Activated CD8-positive, alpha-beta memory T cell treated with anti-CD3 and anti-CD28 coated beads, Interleukin-2, amount 10 ng/mL, durations not matched to agents 7 days and 5 days (primary cell): Measurements from ENCODE around the gene CCDC24. TPM values are rescaled to one million over a fixed set of nuclear protein-coding genes. Genes with fewer than 3 reads are reported as not detected.
A peak's percentile ranks its signal among the peaks of the same experiment; 100 is the strongest.

Experiments
- ATAC-seq: fragments of 150-1000 bp; cut with Tn5 transposase; one replicate; pipeline ENCODE4 v1.10.0; 2021; ENCODE audit warnings: moderate library complexity
- CTCF ChIA-PET: fragments of 350-600 bp; sonication (Branson Sonifier 250); formaldehyde crosslinking; loops from one replicate; lab custom pipeline; 2021; ENCODE audit warnings: antibody characterized with exemption; lab: Charles Lee
- DNase-seq: peaks from one replicate; pipeline ENCODE4 v3.0.0-alpha.2; 2020
- H3K27ac Mint-ChIP-seq: one replicate; pipeline ENCODE4 v1.8.0; 2021; ENCODE audit warnings: mild to moderate bottlenecking, mixed read lengths
- H3K27me3 Mint-ChIP-seq: one replicate; pipeline ENCODE4 v1.8.0; 2021; ENCODE audit warnings: mixed read lengths
- H3K36me3 Mint-ChIP-seq: one replicate; pipeline ENCODE4 v1.8.0; 2021; ENCODE audit warnings: mild to moderate bottlenecking, mixed read lengths
- H3K4me1 Mint-ChIP-seq: one replicate; pipeline ENCODE4 v1.8.0; 2021; ENCODE audit warnings: mixed read lengths
- H3K4me3 Mint-ChIP-seq: one replicate; pipeline ENCODE4 v1.8.0; 2021; ENCODE audit warnings: mild to moderate bottlenecking, moderate library complexity, mixed read lengths
- H3K9me3 Mint-ChIP-seq: one replicate; pipeline ENCODE4 v1.8.0; 2022; ENCODE audit warnings: low read depth, mixed read lengths
- total RNA-seq, 2 experiments: library from RNA; stranded (reverse); gene quantifications; one replicate each; pipeline ENCODE4 v1.2.3, GENCODE V29; 2021

Gene CCDC24
- total RNA-seq, 2 experiments from 2014 or later = 1.3 to 1.5 TPM

- peaks cover 4% of the 10 kb centered on the region for H3K4me1 Mint-ChIP-seq
- H3K27ac Mint-ChIP-seq = no peak overlapping the region
- CTCF ChIA-PET = interaction anchor here (0.7 to 1.6 kb wide), 5 partner anchors 11 to 32 kb away, joined by 4 to 5 read pairs (median 4); no protein-coding TSS in a partner anchor
- ATAC-seq (no peak), DNase-seq (no peak)
- no peak overlapping the region for H3K4me3 Mint-ChIP-seq
- no peaks in the 10 kb centered on the region for H3K27me3 Mint-ChIP-seq
- H3K9me3 Mint-ChIP-seq = no peaks in the 10 kb centered on the region
- H3K36me3 Mint-ChIP-seq = no peaks in the 10 kb centered on the region
These were observed 24.9 kb downstream of the CCDC24 start for GRCh38 chr1:44016041-44016889.

- H3K27me3 Mint-ChIP-seq = no peaks in the 10 kb centered on the region
- CTCF ChIA-PET = interaction anchor here (1.3 to 1.6 kb wide), 3 partner anchors 12 to 31 kb away, joined by 4 to 5 read pairs (median 5); no protein-coding TSS in a partner anchor
- no peak overlapping the region for H3K27ac Mint-ChIP-seq
- H3K4me1 Mint-ChIP-seq = peaks cover 4% of the 10 kb centered on the region
- no peak overlapping the region for H3K4me3 Mint-ChIP-seq
- H3K36me3 Mint-ChIP-seq = no peaks in the 10 kb centered on the region
- no peaks in the 10 kb centered on the region for H3K9me3 Mint-ChIP-seq
- no peak for DNase-seq
- ATAC-seq = no peak
These were observed 25.5 kb downstream of the CCDC24 start for GRCh38 chr1:44016890-44017400.

GRCh38 chr1:44019466-44019948 is 28.1 kb downstream of the CCDC24 start:
- H3K4me1 Mint-ChIP-seq = no peaks in the 10 kb centered on the region
- H3K27ac Mint-ChIP-seq = no peak overlapping the region
- no peaks in the 10 kb centered on the region for H3K9me3 Mint-ChIP-seq
- H3K4me3 Mint-ChIP-seq = no peak overlapping the region
- CTCF ChIA-PET = interaction anchor here (1.3 kb wide), 1 partner anchor 17 kb away, joined by 3 read pairs; no protein-coding TSS in a partner anchor
- no peak for ATAC-seq
- no peaks in the 10 kb centered on the region for H3K27me3 Mint-ChIP-seq
- no peaks in the 10 kb centered on the region for H3K36me3 Mint-ChIP-seq
- DNase-seq = no peak

GRCh38 chr1:44020464-44020863 is 29.1 kb downstream of the CCDC24 start:
- Mint-ChIP-seq H3K4me3 (no peak overlapping the region), H3K4me1 (no peaks in the 10 kb centered on the region), H3K27me3 (no peaks in the 10 kb centered on the region), H3K27ac (no peak overlapping the region), H3K36me3 (no peaks in the 10 kb centered on the region), H3K9me3 (no peaks in the 10 kb centered on the region)
- CTCF ChIA-PET = interaction anchor here (1.0 to 2.6 kb wide), 2 partner anchors 15 kb away, joined by 3 to 6 read pairs; no protein-coding TSS in a partner anchor
- DNase-seq = no peak
- no peak for ATAC-seq

- no peak overlapping the region for H3K4me3 Mint-ChIP-seq
- DNase-seq (no peak), ATAC-seq (no peak)
- no peaks in the 10 kb centered on the region for H3K36me3 Mint-ChIP-seq
- no peak overlapping the region for H3K27ac Mint-ChIP-seq
- H3K9me3 Mint-ChIP-seq = no peaks in the 10 kb centered on the region
- H3K4me1 Mint-ChIP-seq = no peaks in the 10 kb centered on the region
- CTCF ChIA-PET = interaction anchor here (1.0 to 2.6 kb wide), 2 partner anchors 14 to 15 kb away, joined by 3 to 6 read pairs; no protein-coding TSS in a partner anchor
- H3K27me3 Mint-ChIP-seq = no peaks in the 10 kb centered on the region
These were observed 29.8 kb downstream of the CCDC24 start for GRCh38 chr1:44021156-44021555.

- no peak overlapping the region for H3K4me3 Mint-ChIP-seq
- no peaks in the 10 kb centered on the region for H3K36me3 Mint-ChIP-seq
- H3K9me3 Mint-ChIP-seq = no peaks in the 10 kb centered on the region
- no peak for DNase-seq
- no peak for ATAC-seq
- H3K27me3 Mint-ChIP-seq = no peaks in the 10 kb centered on the region
- no peaks in the 10 kb centered on the region for H3K4me1 Mint-ChIP-seq
- no peak overlapping the region for H3K27ac Mint-ChIP-seq
- CTCF ChIA-PET = interaction anchor here (2.6 kb wide), 1 partner anchor 16 kb away, joined by 6 read pairs; no protein-coding TSS in a partner anchor
These were observed 30.4 kb downstream of the CCDC24 start for GRCh38 chr1:44021581-44022321.

- H3K4me1 Mint-ChIP-seq = peaks cover 6% of the 10 kb centered on the region
- no peaks in the 10 kb centered on the region for H3K27me3 Mint-ChIP-seq
- CTCF ChIA-PET = interaction anchor here (0.5 to 1.4 kb wide), 3 partner anchors 12 to 60 kb away, joined by 4 read pairs; no protein-coding TSS in a partner anchor
These were observed 32.9 kb downstream of the CCDC24 start for GRCh38 chr1:44024031-44024902.

GRCh38 chr1:44024903-44025525 is 33.6 kb downstream of the CCDC24 start:
- CTCF ChIA-PET = interaction anchor here (0.5 to 2.6 kb wide), 3 partner anchors 11 to 61 kb away, joined by 4 to 11 read pairs (median 4); no protein-coding TSS in a partner anchor
- H3K36me3 Mint-ChIP-seq = no peaks in the 10 kb centered on the region
- no peaks in the 10 kb centered on the region for H3K9me3 Mint-ChIP-seq
- no peak for DNase-seq
- H3K27me3 Mint-ChIP-seq = no peaks in the 10 kb centered on the region
- H3K4me3 Mint-ChIP-seq = no peak overlapping the region
- H3K4me1 Mint-ChIP-seq = peaks cover 12% of the 10 kb centered on the region
- no peak overlapping the region for H3K27ac Mint-ChIP-seq
- no peak for ATAC-seq

More at GRCh38 chr1:44024031-44024902, 32.9 kb downstream of the CCDC24 start:
- DNase-seq (no peak), ATAC-seq (no peak)
- Mint-ChIP-seq H3K4me3 (no peak overlapping the region), H3K27ac (no peak overlapping the region), H3K9me3 (no peaks in the 10 kb centered on the region), H3K36me3 (no peaks in the 10 kb centered on the region)

- ATAC-seq (no peak), DNase-seq (no peak)
- CTCF ChIA-PET = interaction anchor here (2.6 kb wide), 1 partner anchor 11 kb away, joined by 11 read pairs; no protein-coding TSS in a partner anchor
- no peaks in the 10 kb centered on the region for H3K36me3 Mint-ChIP-seq
- no peaks in the 10 kb centered on the region for H3K27me3 Mint-ChIP-seq
- H3K4me3 Mint-ChIP-seq = no peak overlapping the region
- no peak overlapping the region for H3K27ac Mint-ChIP-seq
- peaks cover 12% of the 10 kb centered on the region for H3K4me1 Mint-ChIP-seq
- no peaks in the 10 kb centered on the region for H3K9me3 Mint-ChIP-seq
These were observed 34.4 kb downstream of the CCDC24 start for GRCh38 chr1:44025816-44026215.

GRCh38 chr1:44027320-44027719 is 35.9 kb downstream of the CCDC24 start:
- DNase-seq (no peak), ATAC-seq (no peak)
- Mint-ChIP-seq H3K27me3 (no peaks in the 10 kb centered on the region), H3K9me3 (no peaks in the 10 kb centered on the region), H3K4me3 (no peak overlapping the region), H3K36me3 (no peaks in the 10 kb centered on the region), H3K27ac (no peak overlapping the region), H3K4me1 (peaks cover 16% of the 10 kb centered on the region)
- CTCF ChIA-PET = interaction anchor here (0.9 to 2.6 kb wide), 3 partner anchors 9 to 394 kb away, joined by 3 to 11 read pairs (median 6); no protein-coding TSS in a partner anchor

GRCh38 chr1:44029260-44029910 is 38.0 kb downstream of the CCDC24 start:
- H3K27me3 Mint-ChIP-seq = no peaks in the 10 kb centered on the region
- peak; percentile 17 for ATAC-seq
- peak overlapping the region; percentile 89 for H3K4me3 Mint-ChIP-seq
- peak overlapping the region; percentile 96 for H3K27ac Mint-ChIP-seq
- no peaks in the 10 kb centered on the region for H3K9me3 Mint-ChIP-seq
- H3K4me1 Mint-ChIP-seq = peaks cover 20% of the 10 kb centered on the region
- CTCF ChIA-PET = interaction anchor here (2.3 to 3.4 kb wide), 3 partner anchors 18 to 24 kb away, joined by 6 to 26 read pairs (median 16); no protein-coding TSS in a partner anchor
- no peaks in the 10 kb centered on the region for H3K36me3 Mint-ChIP-seq
- DNase-seq = no peak
